Measurements from ENCODE around the gene CEP44.

DNA sequence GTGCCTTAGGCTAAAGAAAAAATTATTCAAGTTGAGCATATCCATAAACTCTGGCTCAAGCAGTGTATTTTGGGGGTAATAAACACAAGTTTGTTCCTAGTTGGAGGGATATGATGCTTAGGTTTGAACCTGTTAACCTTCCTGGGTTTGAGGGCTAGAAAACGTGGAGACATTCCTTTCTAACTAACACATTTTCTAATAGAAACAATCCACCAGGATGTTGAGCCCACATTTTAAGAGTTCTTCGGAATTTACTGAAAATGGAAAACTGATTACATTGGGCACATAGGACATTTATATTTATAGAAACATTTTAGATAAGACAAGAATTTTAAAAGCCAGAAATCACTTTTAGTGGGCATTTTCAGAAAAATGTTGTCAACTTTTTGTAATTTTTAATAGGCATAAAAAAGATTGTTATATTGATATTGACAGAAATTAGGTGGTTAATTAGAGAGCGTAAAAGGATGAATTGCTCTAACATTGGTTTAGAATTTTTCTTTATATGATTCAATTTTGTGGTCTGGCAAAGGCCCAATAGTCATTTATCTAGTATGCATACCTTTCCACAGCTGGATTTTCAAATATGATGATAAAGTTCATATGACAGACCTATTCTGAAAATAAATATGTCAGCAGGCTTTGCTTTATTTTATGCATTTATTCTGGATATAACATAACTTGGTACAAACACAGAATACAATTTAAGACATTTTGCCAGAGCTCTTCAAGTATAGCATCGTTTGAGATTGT lies 49.2 kb downstream of the CEP44 start:
- TF ChIP-seq EZH2 (IDR thresholded peaks at IDR 0.05; ENCODE audit: low read length, unreplicated experiment) = no peak
- TF ChIP-seq, protein P1, sequence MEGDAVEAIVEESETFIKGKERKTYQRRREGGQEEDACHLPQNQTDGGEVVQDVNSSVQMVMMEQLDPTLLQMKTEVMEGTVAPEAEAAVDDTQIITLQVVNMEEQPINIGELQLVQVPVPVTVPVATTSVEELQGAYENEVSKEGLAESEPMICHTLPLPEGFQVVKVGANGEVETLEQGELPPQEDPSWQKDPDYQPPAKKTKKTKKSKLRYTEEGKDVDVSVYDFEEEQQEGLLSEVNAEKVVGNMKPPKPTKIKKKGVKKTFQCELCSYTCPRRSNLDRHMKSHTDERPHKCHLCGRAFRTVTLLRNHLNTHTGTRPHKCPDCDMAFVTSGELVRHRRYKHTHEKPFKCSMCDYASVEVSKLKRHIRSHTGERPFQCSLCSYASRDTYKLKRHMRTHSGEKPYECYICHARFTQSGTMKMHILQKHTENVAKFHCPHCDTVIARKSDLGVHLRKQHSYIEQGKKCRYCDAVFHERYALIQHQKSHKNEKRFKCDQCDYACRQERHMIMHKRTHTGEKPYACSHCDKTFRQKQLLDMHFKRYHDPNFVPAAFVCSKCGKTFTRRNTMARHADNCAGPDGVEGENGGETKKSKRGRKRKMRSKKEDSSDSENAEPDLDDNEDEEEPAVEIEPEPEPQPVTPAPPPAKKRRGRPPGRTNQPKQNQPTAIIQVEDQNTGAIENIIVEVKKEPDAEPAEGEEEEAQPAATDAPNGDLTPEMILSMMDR (conservative IDR thresholded peaks at IDR 0.05; ENCODE audit: low read depth, low read length) = no peak
